A549 treated with dexamethasone at 1 μM for 4 hours (cell line): ENCODE results near the gene CDKAL1. TPM values are rescaled to one million over a fixed set of nuclear protein-coding genes. Genes with fewer than 3 reads are reported as not detected.

ENCODE experiments used
- total RNA-seq: library from RNA; stranded (reverse); fragments of 200-300 nt; extraction: Qiagen RNA extraction; gene quantifications from 5 replicates; pipeline ENCODE4 v1.2.3, GENCODE V29; 2022

Gene CDKAL1
- 3.7 to 4.0 TPM (median 3.8 TPM) in 5 replicates for total RNA-seq

DNA sequence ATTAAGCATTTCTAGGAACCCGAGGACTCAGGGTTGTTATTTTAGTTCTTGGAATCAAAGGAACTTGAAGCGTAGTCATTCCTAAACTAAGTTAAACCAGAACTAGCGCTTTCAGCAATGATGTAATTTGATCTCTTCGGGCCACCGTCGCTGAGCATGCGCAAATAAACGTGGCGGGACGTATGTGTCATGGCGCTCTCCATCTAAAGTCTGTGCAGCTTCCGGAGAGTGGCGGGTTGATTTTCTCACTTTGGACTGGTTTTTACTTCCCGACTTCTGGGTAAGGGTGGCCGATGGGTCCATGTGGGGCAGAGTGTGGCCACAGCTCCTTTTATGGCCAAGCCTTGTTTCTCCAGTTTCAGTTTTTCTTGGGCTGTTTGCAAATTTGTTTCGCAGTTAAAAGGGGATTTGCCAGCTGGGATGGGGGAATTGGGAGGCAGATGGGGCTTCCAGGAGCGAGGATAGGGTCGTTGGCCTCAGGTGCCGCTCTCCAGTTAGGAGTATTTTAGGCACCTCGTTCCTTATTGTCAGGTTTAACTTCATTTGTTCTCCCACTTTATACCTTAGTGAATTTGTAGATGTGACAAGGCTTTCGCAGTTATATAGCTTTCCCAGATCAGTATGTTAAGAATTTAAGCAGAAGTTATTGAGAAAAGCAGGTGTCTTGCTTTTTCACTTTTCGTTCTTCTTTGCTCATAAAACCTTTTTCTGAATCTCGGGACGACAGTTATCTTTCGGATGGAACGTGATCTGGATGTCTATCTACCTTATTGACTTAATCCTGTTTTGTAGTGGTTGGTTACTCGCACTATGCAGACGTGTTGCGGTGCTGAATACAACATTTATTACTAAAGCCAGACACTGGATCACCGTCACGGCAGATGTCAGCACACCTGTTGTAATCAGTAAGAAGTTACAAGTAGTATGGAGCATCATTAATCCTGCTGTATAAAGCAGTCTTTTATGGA, at the start of gene CDKAL1:
Gene CDKAL1 (plus strand): TSS at position 163 of the 968 bp plus-strand sequence. CDS start 11,894 bp downstream, outside the sequence.

Other genes starting within 250 kb of the CDKAL1 start
- gene E2F3, start 132.6 kb upstream of the CDKAL1 start, total RNA-seq, result 11.0 to 13.5 TPM (median 11.5 TPM) in 5 replicates